GM12874 (cell line): ENCODE data around the gene ITM2C.

Experiments
- TF ChIP-seq, protein P1 (sequence below): IDR thresholded peaks from 2 replicates; pipeline ENCODE4 v1.5.1; 2011; ENCODE audit warnings: low read depth, mild to moderate bottlenecking, control low read depth, low read length, moderate library complexity; ENCODE audit not compliant: insufficient read depth

Gene ITM2C

DNA sequence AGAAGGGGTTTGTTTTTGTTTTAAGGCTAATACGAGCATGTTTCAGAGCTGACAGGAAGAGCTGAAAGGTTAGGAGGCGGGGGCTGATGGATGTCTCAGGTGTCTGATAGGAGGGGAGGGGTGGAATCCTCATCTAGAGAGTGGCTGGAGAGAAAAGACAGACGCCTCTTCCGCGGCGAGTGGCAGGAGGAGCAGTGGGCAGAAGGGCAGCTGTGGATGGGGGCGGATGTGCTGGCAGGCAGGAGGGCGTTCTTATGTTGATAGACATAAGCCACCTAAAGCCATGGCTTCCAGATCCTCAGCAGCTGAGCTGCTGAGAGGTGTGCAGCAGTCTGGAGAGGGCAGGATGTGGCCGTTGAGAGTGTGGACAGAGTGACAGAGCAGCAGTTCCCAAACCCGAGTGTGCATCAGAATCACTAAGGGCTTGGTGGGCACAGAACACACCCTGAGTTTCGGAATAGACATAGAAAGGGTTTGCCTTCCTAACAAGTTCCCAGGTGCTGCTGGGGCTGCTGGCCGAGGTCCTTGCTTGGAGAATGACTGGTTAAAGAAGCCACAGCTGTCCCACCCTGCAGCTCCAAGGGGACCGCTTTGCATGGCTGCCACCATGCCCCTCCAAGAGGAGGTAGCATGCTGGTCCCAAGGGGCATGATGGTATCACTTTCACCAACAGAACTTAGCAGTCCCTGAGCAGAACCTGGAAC is 3.0 kb upstream of the ITM2C start:
- TF ChIP-seq, protein P1, sequence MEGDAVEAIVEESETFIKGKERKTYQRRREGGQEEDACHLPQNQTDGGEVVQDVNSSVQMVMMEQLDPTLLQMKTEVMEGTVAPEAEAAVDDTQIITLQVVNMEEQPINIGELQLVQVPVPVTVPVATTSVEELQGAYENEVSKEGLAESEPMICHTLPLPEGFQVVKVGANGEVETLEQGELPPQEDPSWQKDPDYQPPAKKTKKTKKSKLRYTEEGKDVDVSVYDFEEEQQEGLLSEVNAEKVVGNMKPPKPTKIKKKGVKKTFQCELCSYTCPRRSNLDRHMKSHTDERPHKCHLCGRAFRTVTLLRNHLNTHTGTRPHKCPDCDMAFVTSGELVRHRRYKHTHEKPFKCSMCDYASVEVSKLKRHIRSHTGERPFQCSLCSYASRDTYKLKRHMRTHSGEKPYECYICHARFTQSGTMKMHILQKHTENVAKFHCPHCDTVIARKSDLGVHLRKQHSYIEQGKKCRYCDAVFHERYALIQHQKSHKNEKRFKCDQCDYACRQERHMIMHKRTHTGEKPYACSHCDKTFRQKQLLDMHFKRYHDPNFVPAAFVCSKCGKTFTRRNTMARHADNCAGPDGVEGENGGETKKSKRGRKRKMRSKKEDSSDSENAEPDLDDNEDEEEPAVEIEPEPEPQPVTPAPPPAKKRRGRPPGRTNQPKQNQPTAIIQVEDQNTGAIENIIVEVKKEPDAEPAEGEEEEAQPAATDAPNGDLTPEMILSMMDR = no peak

DNA sequence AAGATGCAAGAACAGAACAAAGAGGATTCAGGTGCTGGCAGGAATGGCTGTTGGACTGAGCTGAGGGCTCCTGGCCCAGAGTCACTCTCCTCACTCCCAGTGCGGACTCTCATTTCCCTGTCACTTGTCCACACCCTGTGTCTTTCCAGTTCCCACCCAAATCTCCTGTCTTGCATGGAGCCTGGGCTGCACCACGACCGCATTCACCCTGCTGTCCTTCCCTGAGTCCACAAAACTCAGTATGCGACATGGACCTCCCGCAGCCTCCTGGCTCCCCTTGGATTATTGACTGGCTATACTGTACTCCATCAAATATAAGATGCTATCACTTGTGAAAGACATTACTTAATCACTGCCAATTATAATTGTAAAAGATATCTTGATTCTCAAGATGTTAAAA is 2.5 kb upstream of the ITM2C start:
- TF ChIP-seq, protein P1 = no peak

DNA sequence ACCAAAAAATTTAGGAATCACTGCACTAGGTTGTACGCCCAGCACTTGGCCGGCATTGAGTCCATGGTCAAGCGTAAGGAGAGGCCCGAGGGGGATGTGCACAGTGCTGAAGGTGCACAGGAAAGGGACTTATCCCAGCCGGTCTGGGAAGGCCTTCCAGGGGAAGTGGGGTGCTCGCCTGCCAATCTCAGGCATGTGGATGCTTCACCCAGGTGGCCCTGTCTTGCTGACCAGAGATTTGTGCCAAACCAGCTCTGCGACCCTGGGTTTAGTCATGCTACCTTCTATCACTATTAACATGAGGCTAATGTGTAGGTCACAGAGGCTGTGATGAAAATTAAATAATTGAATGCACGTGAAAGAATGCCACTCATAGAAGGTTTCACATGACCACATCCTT is 1.7 kb upstream of the ITM2C start:
- TF ChIP-seq, protein P1 = no peak

DNA sequence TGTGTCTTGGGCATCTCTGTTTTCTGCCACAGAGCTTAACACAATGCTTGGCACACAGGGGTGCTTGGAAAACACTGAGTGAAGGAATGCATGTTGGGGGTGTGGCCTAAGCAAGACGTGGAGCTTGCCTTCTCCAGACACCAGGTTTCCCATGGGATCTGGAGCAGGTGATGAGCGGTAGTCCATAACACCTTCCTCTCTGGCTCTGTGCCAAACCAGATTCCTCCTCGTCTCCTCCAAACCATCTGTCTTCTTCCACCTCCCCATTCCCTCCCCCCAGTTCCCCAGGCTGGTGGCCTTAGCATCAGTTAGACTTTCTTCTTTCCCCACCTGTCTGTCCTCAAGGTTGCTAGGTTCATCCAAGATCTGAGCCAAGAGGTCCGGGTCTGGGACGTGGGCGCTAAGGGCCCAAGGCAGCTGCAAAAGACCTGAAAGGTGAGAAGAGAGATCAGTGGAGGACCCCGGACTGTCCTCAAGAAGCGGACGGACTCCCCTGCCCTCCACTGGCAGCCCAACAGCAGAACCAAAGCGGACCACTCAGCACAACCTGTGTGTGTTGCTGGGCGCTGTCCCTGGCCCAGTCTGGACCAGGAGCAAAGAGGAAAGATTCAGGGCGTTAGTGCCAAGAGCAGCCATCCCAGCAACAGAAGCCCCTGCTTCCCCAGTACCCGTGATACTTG is 1.2 kb upstream of the ITM2C start:
- TF ChIP-seq, protein P1 = no peak

DNA sequence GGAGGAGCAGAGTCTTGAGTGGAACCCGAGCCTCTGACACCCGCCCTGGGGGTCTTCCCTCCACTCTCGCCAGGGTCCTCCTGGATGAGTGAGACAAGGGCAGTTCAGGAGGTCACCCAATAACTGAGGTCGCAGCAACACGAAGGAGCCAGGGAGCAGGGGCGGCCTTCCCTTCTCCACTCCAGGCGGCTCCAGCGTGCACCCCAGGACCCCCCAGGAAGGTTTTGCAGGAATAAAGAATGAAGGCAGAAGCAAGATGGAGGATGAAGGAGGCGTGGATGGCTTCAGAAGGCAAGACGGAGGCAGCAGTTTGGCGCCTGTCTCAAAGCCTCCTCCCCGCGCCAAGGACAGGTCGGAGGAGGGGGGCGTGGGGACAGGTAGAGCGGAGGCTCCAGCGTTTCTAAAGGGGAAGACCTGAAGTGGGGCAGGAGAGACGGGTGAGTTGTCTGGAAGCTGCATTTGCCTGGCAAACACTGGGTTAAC is 579 bp upstream of the ITM2C start:
- TF ChIP-seq, protein P1 = no peak

DNA sequence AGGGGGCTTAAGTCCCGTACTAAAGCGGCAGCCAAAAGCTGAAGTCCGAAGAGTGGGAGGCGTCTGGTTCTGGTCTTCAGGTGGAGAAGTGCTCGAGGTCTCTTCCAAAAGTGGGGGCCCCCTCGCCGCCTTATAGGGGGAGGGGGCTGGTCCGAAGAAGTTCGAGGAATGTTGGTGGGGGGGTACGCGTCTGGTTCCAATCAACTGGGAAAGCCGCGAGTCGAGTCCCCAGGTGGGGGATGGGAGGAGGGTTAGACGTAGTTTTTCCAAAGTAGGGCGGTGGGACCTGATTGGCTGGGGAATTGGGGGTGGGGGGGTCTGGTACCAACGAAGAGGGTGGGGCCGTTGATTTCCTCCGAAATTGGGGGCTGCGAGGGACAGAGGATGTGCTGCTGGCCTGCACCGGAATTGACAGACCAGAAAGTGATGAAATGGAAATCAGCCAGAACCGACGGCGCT is 594 bp downstream of the ITM2C start:
- TF ChIP-seq, protein P1 = no peak
